ENCODE results near the gene MBTPS1.

MBTPS1 gene

GRCh38 chr16:84040823-84041820 is 75.6 kb downstream of the MBTPS1 start:
- Histone ChIP-seq H3K27me3 (replicated peaks; ENCODE audit: control insufficient read depth, insufficient read depth, low read length) (peaks cover 43% of the 10 kb centered on the region), H3K9me3 (ENCODE audit: control insufficient read depth, low read length) (peaks cover 5% of the 10 kb centered on the region), H3K4me1 (ENCODE audit: control insufficient read depth, insufficient read depth, low read length) (no peaks in the 10 kb centered on the region), H3K9ac (ENCODE audit: low read length) (no peak overlapping the region), H3K36me3 (ENCODE audit: control insufficient read depth, insufficient read depth, low read length, severe bottlenecking) (no peaks in the 10 kb centered on the region), H3K4me3 (ENCODE audit: low read length) (no peak overlapping the region)
- DNase-seq (ENCODE audit: low read depth): peak; percentile 71

GRCh38 chr16:84040226-84040822 is 76.4 kb downstream of the MBTPS1 start:
- H3K27me3 ChIP-seq (replicated peaks; ENCODE audit: control insufficient read depth, insufficient read depth, low read length): peaks cover 45% of the 10 kb centered on the region
- H3K9ac ChIP-seq (ENCODE audit: low read length): no peak overlapping the region
- no peaks in the 10 kb centered on the region for H3K4me1 ChIP-seq (ENCODE audit: control insufficient read depth, insufficient read depth, low read length)
- H3K9me3 ChIP-seq (ENCODE audit: control insufficient read depth, low read length): peaks cover 13% of the 10 kb centered on the region
- H3K4me3 ChIP-seq (ENCODE audit: low read length): no peak overlapping the region
- no peak for DNase-seq (ENCODE audit: low read depth)
- H3K36me3 ChIP-seq (ENCODE audit: control insufficient read depth, insufficient read depth, low read length, severe bottlenecking): no peaks in the 10 kb centered on the region

GRCh38 chr16:84039696-84040095 is 77.0 kb downstream of the MBTPS1 start:
- no peaks in the 10 kb centered on the region for H3K36me3 ChIP-seq (ENCODE audit: control insufficient read depth, insufficient read depth, low read length, severe bottlenecking)
- no peak for DNase-seq (ENCODE audit: low read depth)
- no peak overlapping the region for H3K9ac ChIP-seq (ENCODE audit: low read length)
- peaks cover 19% of the 10 kb centered on the region for H3K9me3 ChIP-seq (ENCODE audit: control insufficient read depth, low read length)
- H3K4me3 ChIP-seq (ENCODE audit: low read length): no peak overlapping the region
- no peaks in the 10 kb centered on the region for H3K4me1 ChIP-seq (ENCODE audit: control insufficient read depth, insufficient read depth, low read length)
- H3K27me3 ChIP-seq (replicated peaks; ENCODE audit: control insufficient read depth, insufficient read depth, low read length): peaks cover 45% of the 10 kb centered on the region

- Histone ChIP-seq H3K4me3 (ENCODE audit: low read length) (no peak overlapping the region), H3K9ac (ENCODE audit: low read length) (no peak overlapping the region), H3K9me3 (ENCODE audit: control insufficient read depth, low read length) (peaks cover 19% of the 10 kb centered on the region), H3K27me3 (replicated peaks; ENCODE audit: control insufficient read depth, insufficient read depth, low read length) (peaks cover 39% of the 10 kb centered on the region), H3K4me1 (ENCODE audit: control insufficient read depth, insufficient read depth, low read length) (no peaks in the 10 kb centered on the region), H3K36me3 (ENCODE audit: control insufficient read depth, insufficient read depth, low read length, severe bottlenecking) (no peaks in the 10 kb centered on the region)
- no peak for DNase-seq (ENCODE audit: low read depth)
Observed at GRCh38 chr16:84038469-84038868, 78.3 kb downstream of the MBTPS1 start.

- no peak for DNase-seq (ENCODE audit: low read depth)
- H3K27me3 ChIP-seq (replicated peaks; ENCODE audit: control insufficient read depth, insufficient read depth, low read length): peaks cover 28% of the 10 kb centered on the region
- H3K36me3 ChIP-seq (ENCODE audit: control insufficient read depth, insufficient read depth, low read length, severe bottlenecking): no peaks in the 10 kb centered on the region
- H3K4me3 ChIP-seq (ENCODE audit: low read length): no peak overlapping the region
- peaks cover 19% of the 10 kb centered on the region for H3K9me3 ChIP-seq (ENCODE audit: control insufficient read depth, low read length)
- H3K4me1 ChIP-seq (ENCODE audit: control insufficient read depth, insufficient read depth, low read length): no peaks in the 10 kb centered on the region
- H3K9ac ChIP-seq (ENCODE audit: low read length): no peak overlapping the region
Observed at GRCh38 chr16:84036982-84037425, 79.7 kb downstream of the MBTPS1 start.

GRCh38 chr16:84036131-84036530 is 80.6 kb downstream of the MBTPS1 start:
- no peak overlapping the region for H3K9ac ChIP-seq (ENCODE audit: low read length)
- H3K36me3 ChIP-seq (ENCODE audit: control insufficient read depth, insufficient read depth, low read length, severe bottlenecking): no peaks in the 10 kb centered on the region
- no peak overlapping the region for H3K4me3 ChIP-seq (ENCODE audit: low read length)
- H3K4me1 ChIP-seq (ENCODE audit: control insufficient read depth, insufficient read depth, low read length): no peaks in the 10 kb centered on the region
- no peak for DNase-seq (ENCODE audit: low read depth)
- peaks cover 35% of the 10 kb centered on the region for H3K27me3 ChIP-seq (replicated peaks; ENCODE audit: control insufficient read depth, insufficient read depth, low read length)
- peaks cover 19% of the 10 kb centered on the region for H3K9me3 ChIP-seq (ENCODE audit: control insufficient read depth, low read length)

- no peaks in the 10 kb centered on the region for H3K36me3 ChIP-seq (ENCODE audit: control insufficient read depth, insufficient read depth, low read length, severe bottlenecking)
- H3K27me3 ChIP-seq (replicated peaks; ENCODE audit: control insufficient read depth, insufficient read depth, low read length): peaks cover 28% of the 10 kb centered on the region
- no peak overlapping the region for H3K9ac ChIP-seq (ENCODE audit: low read length)
- H3K9me3 ChIP-seq (ENCODE audit: control insufficient read depth, low read length): peaks cover 19% of the 10 kb centered on the region
- no peak for DNase-seq (ENCODE audit: low read depth)
- H3K4me1 ChIP-seq (ENCODE audit: control insufficient read depth, insufficient read depth, low read length): no peaks in the 10 kb centered on the region
- H3K4me3 ChIP-seq (ENCODE audit: low read length): no peak overlapping the region
Observed at GRCh38 chr16:84034516-84034915, 82.2 kb downstream of the MBTPS1 start.

- no peak for DNase-seq (ENCODE audit: low read depth)
- H3K27me3 ChIP-seq (replicated peaks; ENCODE audit: control insufficient read depth, insufficient read depth, low read length): peaks cover 20% of the 10 kb centered on the region
- no peak overlapping the region for H3K9ac ChIP-seq (ENCODE audit: low read length)
- H3K4me3 ChIP-seq (ENCODE audit: low read length): no peak overlapping the region
- no peaks in the 10 kb centered on the region for H3K36me3 ChIP-seq (ENCODE audit: control insufficient read depth, insufficient read depth, low read length, severe bottlenecking)
- H3K4me1 ChIP-seq (ENCODE audit: control insufficient read depth, insufficient read depth, low read length): no peaks in the 10 kb centered on the region
- H3K9me3 ChIP-seq (ENCODE audit: control insufficient read depth, low read length): peaks cover 19% of the 10 kb centered on the region
Observed at GRCh38 chr16:84033251-84034195, 83.2 kb downstream of the MBTPS1 start.

GRCh38 chr16:84032458-84033178 is 84.1 kb downstream of the MBTPS1 start:
- DNase-seq (ENCODE audit: low read depth): no peak
- no peak overlapping the region for H3K9ac ChIP-seq (ENCODE audit: low read length)
- H3K4me3 ChIP-seq (ENCODE audit: low read length): no peak overlapping the region
- peaks cover 16% of the 10 kb centered on the region for H3K27me3 ChIP-seq (replicated peaks; ENCODE audit: control insufficient read depth, insufficient read depth, low read length)
- H3K9me3 ChIP-seq (ENCODE audit: control insufficient read depth, low read length): peaks cover 19% of the 10 kb centered on the region
- no peaks in the 10 kb centered on the region for H3K4me1 ChIP-seq (ENCODE audit: control insufficient read depth, insufficient read depth, low read length)
- no peaks in the 10 kb centered on the region for H3K36me3 ChIP-seq (ENCODE audit: control insufficient read depth, insufficient read depth, low read length, severe bottlenecking)

GRCh38 chr16:84031556-84031955 is 85.2 kb downstream of the MBTPS1 start:
- Histone ChIP-seq H3K36me3 (ENCODE audit: control insufficient read depth, insufficient read depth, low read length, severe bottlenecking) (no peaks in the 10 kb centered on the region), H3K4me3 (ENCODE audit: low read length) (no peak overlapping the region), H3K27me3 (replicated peaks; ENCODE audit: control insufficient read depth, insufficient read depth, low read length) (peaks cover 16% of the 10 kb centered on the region), H3K9me3 (ENCODE audit: control insufficient read depth, low read length) (peaks cover 18% of the 10 kb centered on the region), H3K9ac (ENCODE audit: low read length) (no peak overlapping the region), H3K4me1 (ENCODE audit: control insufficient read depth, insufficient read depth, low read length) (no peaks in the 10 kb centered on the region)
- no peak for DNase-seq (ENCODE audit: low read depth)
